Measurements from ENCODE around the gene NEURL3. TPM values are rescaled to one million over a fixed set of nuclear protein-coding genes. Genes with fewer than 3 reads are reported as not detected.

Gene NEURL3
- total RNA-seq, 2 donors from 2014 or later, result 0.14 TPM; not detected in 1

DNA sequence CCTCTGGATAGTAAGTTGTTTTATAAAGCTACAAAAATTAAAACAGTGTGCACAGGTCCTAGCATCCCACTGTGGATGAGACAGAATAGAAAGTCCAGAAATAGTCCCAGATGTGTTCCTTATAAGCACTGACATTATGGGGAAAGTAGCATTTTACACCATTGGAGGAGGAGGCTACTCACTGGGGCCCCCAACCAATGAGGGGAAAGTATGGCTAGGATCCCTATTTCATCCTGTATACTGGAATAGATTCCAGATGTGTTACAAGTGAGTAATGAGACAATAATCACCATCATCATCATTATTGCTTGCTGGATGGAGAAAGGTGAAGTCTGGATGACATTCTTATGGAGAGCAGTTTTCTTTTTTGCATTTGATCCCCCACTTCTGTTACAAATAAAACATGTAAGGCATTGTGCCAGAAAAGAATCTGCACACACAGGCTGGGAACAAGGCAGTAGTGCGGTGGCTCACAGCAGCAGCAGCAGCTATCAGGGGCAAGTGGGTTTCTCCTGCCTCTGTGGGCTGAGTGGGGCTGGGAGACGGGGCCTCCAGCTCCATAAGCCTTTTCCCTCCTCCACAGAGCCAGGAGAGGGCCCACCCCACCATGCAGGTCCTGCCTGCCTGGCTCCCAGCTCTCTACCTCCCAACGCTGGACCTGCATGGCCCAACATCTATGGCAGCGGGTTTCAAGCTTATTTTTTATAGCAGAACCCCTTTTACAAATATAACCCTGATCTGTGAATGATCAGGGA, 36.4 kb upstream of the NEURL3 start:
- peak; percentile 72 for DNase-seq (ENCODE audit: low spot score)
- intact Hi-C loops (cut with DNase I), result no loop called here

DNA sequence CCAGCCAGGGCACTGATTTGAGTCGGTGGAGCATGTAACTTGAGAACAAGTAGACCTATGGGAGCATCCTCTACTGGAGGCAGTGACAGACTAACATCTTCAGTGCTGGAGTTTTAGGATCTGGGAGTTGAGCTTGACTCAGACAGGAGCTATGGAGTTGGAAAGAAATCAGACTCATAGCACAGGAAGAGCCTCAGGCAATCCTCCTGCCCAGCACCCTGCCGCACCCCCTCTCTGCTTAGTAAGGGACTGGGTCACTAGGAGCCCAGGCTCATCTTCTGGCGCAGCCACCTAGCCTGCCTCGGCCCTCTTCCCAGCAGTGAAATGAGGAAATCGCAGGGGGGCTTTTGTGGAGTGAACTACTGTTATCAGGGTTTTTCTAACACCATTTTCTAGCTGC, 35.0 kb upstream of the NEURL3 start:
- intact Hi-C loops (cut with DNase I), result no loop called here
- peak; percentile 62 for DNase-seq (ENCODE audit: low spot score)

DNA sequence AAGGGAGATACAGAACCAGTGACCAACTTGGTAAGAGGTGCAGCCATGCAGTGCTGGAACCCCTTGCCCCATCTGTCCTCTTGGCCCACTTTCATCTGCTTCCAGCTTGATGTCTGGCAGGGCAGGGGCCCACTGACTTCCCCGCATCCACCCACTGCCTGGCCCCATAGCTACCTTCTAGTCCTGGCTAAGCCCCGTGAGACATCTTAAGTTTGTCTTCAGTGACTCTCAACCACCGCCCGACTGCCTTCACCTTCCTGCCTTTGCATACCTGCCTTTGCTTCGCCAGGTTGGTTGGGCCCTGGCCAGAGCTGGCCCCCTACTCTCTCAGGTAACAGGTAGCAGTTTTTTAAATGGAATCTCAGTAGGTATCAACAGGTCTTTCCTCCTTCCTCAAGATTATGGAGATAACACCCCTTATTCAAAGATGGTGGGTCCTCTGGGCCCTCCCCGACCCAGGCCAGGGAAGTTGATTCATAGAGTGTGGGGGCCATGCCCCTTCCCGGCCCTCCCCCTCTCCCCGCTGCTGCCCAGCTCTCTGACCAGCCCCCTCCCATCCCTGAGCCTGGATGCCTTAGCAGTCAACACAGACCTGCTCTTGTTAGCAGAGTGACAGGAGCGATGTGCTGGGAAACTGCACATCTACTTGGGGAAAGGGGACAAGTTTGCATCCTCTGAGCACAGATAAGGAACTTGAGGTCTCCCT, 34.2 kb upstream of the NEURL3 start:
- intact Hi-C loops (cut with DNase I), result no loop called here
- peak; percentile 79 for DNase-seq (ENCODE audit: low spot score)

DNA sequence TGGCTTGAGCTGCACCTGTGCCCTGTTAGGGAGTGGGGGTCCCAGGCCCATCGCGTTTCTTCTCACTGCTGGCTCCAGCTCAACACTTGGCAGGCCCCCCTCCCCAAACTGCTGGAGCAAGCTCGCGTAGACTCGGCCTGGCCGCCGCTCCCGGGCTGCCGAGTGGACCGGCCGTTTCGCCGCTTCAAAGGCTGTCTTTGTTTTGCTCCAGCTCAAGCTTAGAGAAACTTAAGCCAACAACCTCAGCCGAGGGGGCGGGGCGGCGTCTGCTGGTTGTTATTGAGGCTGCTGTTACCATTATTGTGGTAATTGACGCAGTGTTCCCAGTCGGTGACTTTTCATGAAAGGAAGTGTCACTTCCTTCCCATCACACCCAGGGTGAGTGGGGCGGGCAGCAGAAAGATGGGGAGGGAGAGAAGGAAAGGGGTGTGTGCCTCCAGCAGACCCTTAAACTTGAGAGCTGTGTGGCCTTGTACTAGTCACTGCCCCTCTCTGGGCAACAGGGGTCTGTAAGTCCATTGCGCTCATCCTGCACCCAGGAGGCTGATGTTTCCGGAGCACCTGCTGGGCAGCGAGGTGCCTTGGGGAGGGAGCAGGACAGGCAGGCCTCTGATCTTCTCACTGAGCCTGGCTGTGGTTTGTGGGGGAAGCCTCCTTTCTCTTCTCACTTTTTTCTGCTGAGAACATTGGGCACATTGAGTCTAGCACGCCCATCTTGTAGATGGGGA, 33.5 kb upstream of the NEURL3 start:
- peak; percentile 96 for DNase-seq (ENCODE audit: low spot score)
- intact Hi-C loops (cut with DNase I), result no loop called here

DNA sequence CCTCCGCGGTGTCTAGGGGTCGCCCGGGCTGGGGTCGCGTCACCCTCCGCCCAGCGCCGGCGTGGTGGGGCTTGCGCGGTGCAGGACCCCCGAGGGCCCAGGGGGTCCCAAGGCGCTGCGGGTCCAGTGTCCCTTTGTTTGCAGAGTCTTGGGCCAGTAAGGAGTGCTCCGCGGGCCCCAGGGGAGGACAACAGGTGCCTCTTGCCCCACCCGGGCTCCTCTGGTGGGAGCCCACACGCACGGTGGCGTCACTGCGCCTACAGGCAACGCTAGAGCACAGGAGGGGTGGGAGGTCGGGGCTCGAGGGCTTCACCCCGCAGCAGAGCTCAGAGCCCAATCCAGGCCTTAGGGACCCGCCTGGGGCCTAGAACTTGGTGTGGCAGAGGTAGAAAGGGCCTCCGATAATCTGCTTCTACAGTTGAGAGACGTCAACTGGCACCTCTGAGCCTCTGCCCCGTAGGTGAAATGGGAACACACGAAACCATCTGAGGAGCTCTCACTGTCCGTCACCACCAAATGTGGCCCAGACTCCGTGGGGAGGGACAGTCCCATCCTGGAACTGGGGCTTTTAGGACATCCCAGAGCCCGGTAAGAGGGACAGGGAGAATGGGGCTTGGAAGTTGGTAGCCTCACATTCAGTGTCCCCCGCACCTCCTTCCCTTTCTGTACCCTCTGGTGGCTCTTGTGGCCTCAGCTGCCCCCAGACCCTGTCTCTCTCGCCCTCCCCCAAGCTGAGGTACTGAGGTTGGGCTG, 32.8 kb upstream of the NEURL3 start:
- intact Hi-C loops (cut with DNase I), result no loop called here
- DNase-seq (ENCODE audit: low spot score), result peak; percentile 86

DNA sequence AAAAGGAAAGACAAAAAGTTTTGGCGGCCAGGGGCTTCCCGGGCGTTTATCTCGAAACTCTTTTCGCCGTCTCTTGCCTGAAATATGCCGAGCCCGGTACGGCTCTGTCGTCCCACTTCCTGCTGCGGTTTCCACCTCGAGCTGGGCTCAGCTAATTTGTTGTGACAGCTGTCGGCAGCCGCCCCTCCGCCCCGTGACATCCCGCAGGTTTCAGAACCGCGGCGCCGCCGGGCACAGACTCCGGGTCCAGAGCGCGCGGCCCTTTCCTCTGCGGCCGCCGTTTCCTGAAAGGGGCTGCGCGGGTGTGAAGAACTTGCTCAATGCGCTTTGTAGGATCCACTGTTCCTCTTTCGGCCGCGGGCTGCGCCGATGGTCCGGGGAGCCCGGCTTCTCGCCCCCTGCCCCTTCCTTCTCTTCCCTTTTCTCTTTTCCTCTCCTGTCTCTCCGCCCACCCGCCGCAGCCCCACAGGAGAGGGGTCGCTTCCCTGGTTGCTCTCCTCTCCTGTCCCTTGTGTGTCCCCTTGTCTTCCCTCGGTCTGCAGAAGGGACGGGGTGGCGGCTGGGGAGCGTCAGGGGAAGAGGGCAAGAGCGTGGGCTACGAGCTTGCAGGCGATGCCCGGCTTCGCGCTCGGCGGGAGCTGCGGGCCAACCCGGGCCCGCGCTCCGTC, 32.0 kb upstream of the NEURL3 start:
- intact Hi-C loops (cut with DNase I), result no loop called here

DNA sequence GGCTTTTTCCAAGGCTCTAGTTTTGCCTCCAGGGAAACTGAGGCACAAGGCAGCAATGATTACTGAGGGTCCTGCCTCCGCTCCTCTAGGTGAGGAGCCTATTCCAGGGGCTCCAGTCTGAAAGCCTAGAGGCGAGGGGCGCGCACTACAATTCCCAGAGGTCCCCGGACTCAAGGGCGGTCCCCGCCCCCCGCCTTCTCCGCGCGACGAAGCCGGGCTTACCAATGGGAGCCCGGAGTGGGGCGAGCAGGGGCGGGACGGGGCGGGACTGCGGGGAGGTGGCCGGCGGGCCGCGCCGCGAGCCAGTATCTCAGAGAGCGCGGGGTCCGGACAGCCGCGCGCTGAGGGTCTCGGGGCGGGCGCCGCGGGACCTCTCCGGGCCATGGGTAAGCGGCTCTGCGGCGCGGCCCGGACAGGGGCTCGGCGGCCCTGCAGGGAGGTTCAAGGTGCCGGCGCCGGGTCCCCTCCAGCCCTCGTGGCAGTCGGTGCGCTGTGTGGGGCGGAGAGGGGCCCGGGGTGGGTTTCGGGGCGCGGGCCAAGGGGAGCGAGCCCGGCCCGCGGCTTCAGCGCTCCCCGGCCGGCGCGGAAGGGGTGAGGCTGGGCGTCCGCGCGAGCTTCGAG, 31.4 kb upstream of the NEURL3 start, which contains the start of gene ARID5A:
Gene ARID5A (plus strand): TSS at position 308 of the 621 bp plus-strand sequence. CDS start 75 bp downstream, at position 383.
- intact Hi-C loops (cut with DNase I), result no loop called here
- peak; percentile 98 for DNase-seq (ENCODE audit: low spot score)

More for the DNA sequence above, 32.0 kb upstream of the NEURL3 start:
- peak; percentile 93 for DNase-seq (ENCODE audit: low spot score)

DNA sequence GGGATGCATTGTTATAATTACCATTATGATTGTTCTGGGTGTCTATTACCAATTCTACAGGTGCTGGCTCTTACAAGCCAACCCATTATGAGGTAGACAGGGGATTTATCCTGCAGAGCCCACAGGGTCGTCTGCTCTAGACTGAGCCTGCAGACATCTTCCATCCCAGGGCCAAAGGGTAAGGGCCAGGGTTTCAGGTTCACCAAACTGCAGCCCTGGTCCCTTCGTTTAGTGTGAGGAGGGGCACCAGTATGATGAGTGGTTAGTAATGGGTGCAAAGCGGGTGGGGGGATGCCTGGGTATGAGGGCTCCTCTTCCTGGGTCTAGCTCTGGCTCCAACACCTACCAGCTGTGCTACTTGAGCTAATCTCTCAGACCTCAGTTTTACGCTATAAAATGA, 30.2 kb upstream of the NEURL3 start:
- intact Hi-C loops (cut with DNase I), result no loop called here
- peak; percentile 51 for DNase-seq (ENCODE audit: low spot score)

DNA sequence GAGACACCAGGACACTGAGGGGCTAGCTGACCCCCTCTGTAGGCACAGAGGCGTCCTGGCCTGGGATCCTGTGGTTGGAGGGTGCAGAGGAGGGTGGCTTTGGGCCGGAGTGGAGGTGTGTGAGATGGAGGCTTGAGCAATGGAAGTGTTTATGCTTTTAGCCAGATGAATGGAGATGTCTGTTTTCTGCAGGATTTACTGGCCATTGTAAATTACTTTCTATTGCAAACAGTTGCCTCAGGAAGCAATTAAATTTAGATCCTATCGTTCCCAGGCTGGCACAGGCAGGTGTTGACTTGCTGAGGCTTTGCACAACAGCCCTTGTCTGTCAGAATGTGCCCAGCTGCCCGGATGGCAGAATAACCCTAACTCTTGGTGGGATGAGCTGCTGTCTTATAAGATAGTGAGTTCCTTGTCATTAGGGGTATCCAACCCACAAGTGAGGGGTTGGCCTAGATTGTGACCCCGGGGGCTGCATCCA, 29.6 kb upstream of the NEURL3 start:
- DNase-seq (ENCODE audit: low spot score), result peak; percentile 67
- intact Hi-C loops (cut with DNase I), result no loop called here

DNA sequence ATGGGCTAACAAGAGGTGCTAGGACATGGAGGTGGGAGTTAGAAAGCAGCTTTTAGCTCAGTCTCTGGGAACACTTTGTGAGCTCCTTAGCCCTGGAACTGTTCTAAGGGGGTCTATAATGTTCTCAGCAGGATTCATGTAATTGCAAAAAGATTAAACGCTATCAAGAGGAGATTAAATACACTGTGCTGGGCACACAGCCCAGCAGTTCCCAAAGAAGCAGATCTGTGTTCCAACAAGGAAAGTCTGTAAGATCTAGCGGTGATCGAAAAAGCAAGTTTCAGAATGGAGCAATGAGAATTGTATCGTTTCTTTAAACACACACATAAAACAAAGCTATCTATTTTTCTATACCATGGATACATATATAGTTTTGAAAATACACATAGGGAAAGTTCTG, 29.0 kb upstream of the NEURL3 start:
- DNase-seq (ENCODE audit: low spot score), result peak; percentile 43
- intact Hi-C loops (cut with DNase I), result no loop called here

DNA sequence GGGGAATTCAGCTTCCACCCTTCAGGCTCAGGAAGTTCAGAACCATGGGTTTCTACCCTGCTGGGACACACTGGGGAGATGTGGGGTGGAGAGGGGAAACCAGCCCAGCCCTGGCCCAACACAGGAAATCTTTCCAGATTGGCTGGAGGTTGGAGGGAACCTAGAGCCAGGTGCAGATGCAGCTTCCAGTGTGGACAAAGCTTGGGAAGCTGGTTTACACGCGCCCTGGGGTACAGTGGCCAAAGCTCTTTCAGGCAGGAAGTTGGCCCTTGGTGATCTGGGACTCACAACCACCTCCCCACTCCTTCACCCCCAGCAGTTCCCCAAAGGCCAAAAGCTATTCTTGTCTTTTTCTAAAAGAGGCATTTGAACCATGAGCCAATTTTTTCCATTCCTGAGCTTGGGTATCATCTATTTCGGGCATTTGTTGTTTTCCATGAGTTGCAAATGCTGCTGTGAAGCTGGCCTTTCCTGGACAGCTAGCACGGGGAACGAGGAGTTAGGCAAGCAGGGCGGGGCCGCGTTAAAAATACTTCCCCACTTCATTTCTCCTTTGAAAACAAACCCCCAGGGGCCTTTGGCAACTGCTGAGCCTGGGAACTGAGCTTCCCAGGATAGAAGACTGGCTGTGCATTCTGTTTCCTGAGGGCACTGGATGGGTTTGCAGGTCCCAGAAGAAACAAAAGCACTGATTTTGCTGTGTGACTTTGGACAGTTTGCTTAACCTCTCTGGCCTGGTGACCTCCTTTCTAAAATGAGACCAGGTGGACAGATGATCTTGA, 28.3 kb upstream of the NEURL3 start:
- peak; percentile 97 for DNase-seq (ENCODE audit: low spot score)
- intact Hi-C loops (cut with DNase I), result no loop called here

DNA sequence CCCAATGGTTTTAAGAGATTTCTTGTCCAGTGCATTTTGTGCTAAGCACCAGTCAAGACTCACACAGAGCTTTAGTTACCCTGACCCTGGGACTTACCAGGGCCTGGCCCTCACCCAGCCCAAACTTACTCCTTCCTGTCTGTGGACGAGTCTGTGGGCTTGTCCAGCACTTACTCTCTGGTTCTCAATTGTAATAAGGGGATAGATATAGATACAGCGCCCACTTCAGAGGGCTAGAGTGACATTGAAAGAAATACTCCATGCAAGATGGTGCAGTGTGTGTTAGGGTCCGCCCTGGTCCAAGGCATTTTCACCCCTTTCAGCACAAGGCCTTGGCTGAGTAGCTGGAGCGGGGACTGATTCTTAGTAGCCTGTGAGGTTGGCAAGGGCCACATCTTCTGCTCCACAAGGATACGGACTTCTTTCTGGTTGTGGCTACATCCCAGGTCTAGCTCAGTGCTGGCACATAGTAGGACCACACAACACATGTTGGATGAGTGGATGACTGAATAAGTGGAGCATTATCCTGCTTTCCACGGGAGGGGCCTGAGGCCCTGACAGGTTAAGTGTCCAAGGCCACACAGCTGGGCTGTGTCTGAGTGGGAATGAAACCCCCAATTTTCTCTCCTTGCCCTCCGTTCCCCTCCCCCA, 27.6 kb upstream of the NEURL3 start:
- DNase-seq (ENCODE audit: low spot score), result peak; percentile 64
- intact Hi-C loops (cut with DNase I), result no loop called here

DNA sequence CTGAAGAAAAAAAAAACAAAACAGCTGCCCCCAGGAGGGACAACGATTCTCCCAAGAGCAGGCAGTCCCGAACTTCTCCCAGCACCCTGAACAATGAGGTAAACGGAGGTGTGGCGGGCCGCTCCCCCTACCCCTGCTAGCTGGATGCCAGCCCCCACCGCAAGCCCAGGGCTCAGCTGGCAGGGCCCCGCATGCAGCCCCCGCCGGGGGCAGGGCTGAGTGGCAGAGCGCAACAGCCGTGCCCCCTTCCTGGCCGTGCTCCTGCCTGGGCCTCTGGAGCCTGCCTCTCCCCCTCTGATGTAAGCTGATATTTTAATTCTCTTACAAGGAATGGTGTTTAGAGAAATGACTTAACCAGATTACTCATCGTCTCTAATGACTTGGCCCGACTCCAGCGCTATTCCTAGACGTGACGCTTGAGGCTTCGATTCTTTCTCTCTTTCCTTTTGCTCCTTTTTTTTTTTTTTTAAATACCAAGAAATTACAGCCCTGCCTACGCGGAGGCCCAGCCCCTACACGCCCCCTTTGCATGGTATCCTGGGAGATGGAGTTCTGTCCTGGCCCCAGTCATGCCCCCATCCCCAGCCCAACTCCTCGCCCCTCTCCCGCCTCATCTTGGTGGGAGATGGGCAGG, 26.8 kb upstream of the NEURL3 start:
- peak; percentile 98 for DNase-seq (ENCODE audit: low spot score)
- intact Hi-C loops (cut with DNase I), result no loop called here

DNA sequence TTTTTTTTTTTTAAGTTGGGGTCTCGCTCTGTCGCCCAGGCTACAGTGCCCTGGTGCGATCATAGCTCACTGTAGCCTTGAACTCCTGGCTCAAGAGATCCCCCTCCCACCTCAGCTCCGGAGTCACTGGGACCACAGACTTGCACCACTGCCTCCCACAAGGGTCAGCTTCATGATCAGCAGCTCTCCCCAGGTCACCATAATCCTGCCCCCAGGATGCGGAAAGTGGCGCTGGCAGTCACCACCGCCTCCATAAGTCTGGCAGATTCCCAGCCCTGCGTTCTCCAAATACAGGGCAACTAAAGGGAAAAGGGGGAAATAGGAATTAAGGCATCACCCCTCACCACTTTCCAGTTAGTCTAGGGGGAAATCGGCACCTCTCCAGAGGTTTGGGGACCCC, 26.2 kb upstream of the NEURL3 start:
- peak; percentile 68 for DNase-seq (ENCODE audit: low spot score)
- intact Hi-C loops (cut with DNase I), result no loop called here

DNA sequence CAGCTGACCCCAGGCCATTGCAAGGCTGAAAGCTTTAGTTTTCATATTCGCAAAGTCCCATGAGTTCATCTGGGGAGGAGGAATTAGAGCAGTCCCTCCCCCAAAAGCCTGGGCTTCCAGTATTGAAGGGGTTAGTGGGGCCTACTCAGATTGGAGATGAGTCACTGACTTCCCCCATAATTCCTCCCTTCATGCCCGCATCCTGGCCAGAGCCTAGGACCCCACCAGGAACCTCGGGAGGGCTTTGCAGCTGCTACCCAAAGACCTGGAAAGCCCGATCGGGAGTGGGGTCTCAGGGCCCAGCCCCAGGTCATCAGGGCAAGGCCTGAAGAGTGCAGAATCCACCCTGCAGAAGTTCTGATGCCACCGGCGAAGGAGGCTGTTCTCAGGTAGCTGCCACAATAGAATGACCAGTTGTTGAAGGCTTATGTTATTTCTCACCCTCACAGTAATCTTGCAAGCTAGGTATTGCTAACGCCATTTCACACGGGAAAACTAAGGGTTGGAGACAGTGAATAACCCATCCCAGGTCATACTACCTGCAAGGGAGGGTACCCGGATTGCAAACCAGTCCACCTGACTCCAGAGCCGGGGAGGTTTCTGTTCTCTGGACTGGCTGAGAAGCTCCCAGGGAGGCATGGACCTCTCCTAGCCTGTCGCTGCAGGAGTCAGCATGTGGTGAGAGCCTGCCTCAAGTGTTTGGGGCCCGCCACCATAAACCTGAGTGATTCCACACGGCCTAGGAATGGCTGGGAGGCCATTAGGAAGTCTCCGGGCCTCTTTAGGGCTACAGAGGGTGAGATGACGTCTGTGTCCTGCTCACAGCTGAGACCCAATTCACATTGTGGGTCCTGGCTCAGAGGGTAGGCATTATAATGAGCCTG, 25.6 kb upstream of the NEURL3 start:
- intact Hi-C loops (cut with DNase I), result no loop called here
- DNase-seq (ENCODE audit: low spot score), result peak; percentile 72

DNA sequence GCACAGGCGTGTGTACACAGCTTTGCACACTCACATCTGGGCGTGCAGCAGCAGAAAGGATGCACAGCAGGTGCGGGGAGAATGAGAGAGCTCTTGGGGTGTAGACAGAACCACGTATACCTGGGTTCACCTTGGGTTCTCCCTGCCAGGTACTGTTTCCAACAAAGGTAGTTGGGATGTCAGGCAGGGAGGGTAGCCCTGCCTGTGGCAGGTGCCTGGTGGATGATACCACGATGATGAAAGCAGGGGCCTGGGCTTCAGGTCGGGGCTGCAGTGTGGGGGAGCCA, 24.9 kb upstream of the NEURL3 start:
- intact Hi-C loops (cut with DNase I), result no loop called here

More for the DNA sequence above, 24.9 kb upstream of the NEURL3 start:
- no peak for DNase-seq (ENCODE audit: low spot score)

Data from posterior vena cava (tissue), 2 donors.